Activated naive CD4-positive, alpha-beta T cell treated with anti-CD3 and anti-CD28 coated beads for 36 hours (primary cell): ENCODE results near the gene KIF1C. TPM values are rescaled to one million over a fixed set of nuclear protein-coding genes. Genes with fewer than 3 reads are reported as not detected.
A peak's percentile ranks its signal among the peaks of the same experiment; 100 is the strongest.

Source experiments
- CTCF ChIA-PET: fragments of 350-600 bp; sonication (Branson Sonifier 250); formaldehyde crosslinking; loops from one replicate; lab custom pipeline; 2021; ENCODE audit warnings: antibody characterized with exemption; lab: Charles Lee
- DNase-seq: peaks from one replicate; pipeline ENCODE4 v3.0.0-alpha.2; 2020
- H3K27ac Mint-ChIP-seq: one replicate; pipeline ENCODE4 v1.8.0; 2021; ENCODE audit warnings: mild to moderate bottlenecking, mixed read lengths
- H3K27me3 Mint-ChIP-seq: one replicate; pipeline ENCODE4 v1.8.0; 2021; ENCODE audit warnings: low read depth, mixed read lengths
- H3K36me3 Mint-ChIP-seq: one replicate; pipeline ENCODE4 v1.8.0; 2021; ENCODE audit warnings: low read depth, mixed read lengths
- H3K4me1 Mint-ChIP-seq: one replicate; pipeline ENCODE4 v1.8.0; 2021; ENCODE audit warnings: low read depth, mixed read lengths
- H3K4me3 Mint-ChIP-seq: one replicate; pipeline ENCODE4 v1.8.0; 2021; ENCODE audit warnings: mild to moderate bottlenecking, moderate library complexity, mixed read lengths
- H3K9me3 Mint-ChIP-seq: one replicate; pipeline ENCODE4 v1.8.0; 2021; ENCODE audit warnings: mixed read lengths
- intact Hi-C: fragments of 100-400 bp; cut with micrococcal nuclease; formaldehyde crosslinking; loops from one replicate; pipeline ENCODE4 v1.15.1; 2023
- total RNA-seq, 2 experiments: library from RNA; stranded (reverse); gene quantifications; one replicate each; pipeline ENCODE4 v1.2.3, GENCODE V29; 2021

Gene KIF1C
- 10 to 100 TPM; 30.5 to 31.1 TPM for total RNA-seq

GRCh38 chr17:4997302-4998026 is at the start of gene KIF1C, which contains the start of gene INCA1:
TSS of gene KIF1C (plus strand) at chr17:4997950. CDS start at chr17:5000247, 2,297 bp downstream.
TSS of gene INCA1 (minus strand) at chr17:4997522. CDS start at chr17:4994437, 3,085 bp downstream.
- intact Hi-C loops = loop anchor here (1.0 to 5.0 kb wide), 5 partner anchors 30 to 115 kb away; partner anchors contain the start of genes PFN1, RNF167, SLC25A11 and SPAG7
- Mint-ChIP-seq H3K9me3 (no peaks in the 10 kb centered on the region), H3K27ac (peak within 1 kb of the TSS; percentile 53), H3K4me1 (peaks cover 18% of the 10 kb centered on the region), H3K36me3 (peaks cover 7% of the 10 kb centered on the region), H3K4me3 (peak within 1 kb of the TSS; percentile 83), H3K27me3 (no peaks in the 10 kb centered on the region)
- DNase-seq = peak; percentile 93
- CTCF ChIA-PET = interaction anchor here (1.2 to 1.9 kb wide), 2 partner anchors 11 to 88 kb away, joined by 5 to 6 read pairs; partner anchors contain the start of gene CAMTA2

DNA sequence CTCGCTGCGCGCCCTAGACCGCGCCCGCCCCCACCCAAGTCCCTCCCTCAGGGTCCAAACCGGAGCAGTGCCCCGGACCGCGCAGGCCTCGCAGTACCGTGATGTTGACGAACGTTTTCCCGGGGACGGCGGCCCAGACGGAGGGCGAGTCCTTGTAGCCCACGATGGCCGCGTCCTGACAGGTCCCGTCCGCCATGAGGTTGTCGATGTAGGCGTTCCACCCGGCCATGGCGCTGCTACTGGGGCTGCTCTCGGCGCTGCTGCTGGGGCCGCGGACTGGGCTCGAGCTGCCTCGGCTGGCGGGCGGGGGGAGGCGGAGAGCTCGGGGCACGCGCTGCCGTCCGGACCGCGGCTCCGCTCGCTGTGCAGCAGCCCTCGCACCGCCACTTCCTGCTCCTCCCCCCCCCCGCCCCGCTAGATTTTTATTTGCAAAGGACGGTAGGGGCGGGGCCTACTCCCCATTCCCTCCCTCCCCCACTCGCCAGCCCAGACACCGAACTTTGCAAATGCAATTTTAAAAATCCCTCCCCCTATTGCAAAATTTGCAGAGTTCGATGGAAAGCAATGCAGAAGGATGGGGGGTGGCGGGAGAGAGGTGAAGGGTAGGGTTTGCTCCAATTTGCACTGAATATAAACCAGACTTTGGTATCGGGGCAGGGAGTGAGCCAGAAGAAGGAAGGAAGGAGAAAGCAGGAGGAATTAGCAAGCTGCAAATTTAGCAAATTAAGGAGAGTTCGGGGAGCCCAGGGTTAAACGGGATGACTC is 49.4 kb upstream of the KIF1C start, which contains the start of gene PFN1:
Gene PFN1 (minus strand): TSS at position 365 of the 765 bp plus-strand sequence. CDS start 136 bp downstream, at position 229.
- peaks cover 37% of the 10 kb centered on the region for H3K36me3 Mint-ChIP-seq
- H3K4me3 Mint-ChIP-seq = peak within 1 kb of the TSS; percentile 97
- no peaks in the 10 kb centered on the region for H3K9me3 Mint-ChIP-seq
- peaks cover 41% of the 10 kb centered on the region for H3K4me1 Mint-ChIP-seq
- no peaks in the 10 kb centered on the region for H3K27me3 Mint-ChIP-seq
- H3K27ac Mint-ChIP-seq = peak within 1 kb of the TSS; percentile 99
- intact Hi-C loops = loop anchor here (1.0 to 10.0 kb wide), 9 partner anchors 8 to 984 kb away; partner anchors contain the start of genes ARRB2, ATP2A3, CYB5D2 and INCA1
- DNase-seq = peak; percentile 94
- CTCF ChIA-PET = no interaction called here

DNA sequence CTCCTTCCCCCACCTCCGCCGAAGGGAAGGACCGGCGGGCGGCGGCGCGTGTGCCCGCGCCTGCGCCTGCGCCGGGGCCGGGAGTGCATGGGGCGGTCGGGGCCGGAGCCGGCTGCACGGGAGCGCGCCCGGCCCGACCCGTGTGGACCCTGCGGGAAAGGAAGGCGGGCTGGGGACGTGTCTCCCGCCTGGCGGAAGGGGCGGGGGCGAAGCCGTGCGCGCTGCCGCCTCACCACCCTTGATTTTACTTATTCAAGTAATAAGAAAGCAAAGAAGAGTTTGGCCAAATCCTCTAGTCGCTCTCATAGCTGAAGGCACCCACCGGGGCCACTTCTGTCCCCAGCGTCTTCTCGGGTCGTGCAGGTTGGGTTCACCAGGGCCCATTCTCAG is 48.8 kb upstream of the KIF1C start:
- CTCF ChIA-PET = no interaction called here
- DNase-seq = peak; percentile 78
- H3K27ac Mint-ChIP-seq = peak overlapping the region; percentile 99
- H3K4me3 Mint-ChIP-seq = peak overlapping the region; percentile 97
- H3K4me1 Mint-ChIP-seq = peaks cover 35% of the 10 kb centered on the region
- peaks cover 36% of the 10 kb centered on the region for H3K36me3 Mint-ChIP-seq
- H3K27me3 Mint-ChIP-seq = no peaks in the 10 kb centered on the region
- H3K9me3 Mint-ChIP-seq = no peaks in the 10 kb centered on the region
- intact Hi-C loops = loop anchor here (1.0 to 10.0 kb wide), 10 partner anchors 9 to 984 kb away; partner anchors contain the start of genes ARRB2, ATP2A3, CYB5D2 and INCA1

DNA sequence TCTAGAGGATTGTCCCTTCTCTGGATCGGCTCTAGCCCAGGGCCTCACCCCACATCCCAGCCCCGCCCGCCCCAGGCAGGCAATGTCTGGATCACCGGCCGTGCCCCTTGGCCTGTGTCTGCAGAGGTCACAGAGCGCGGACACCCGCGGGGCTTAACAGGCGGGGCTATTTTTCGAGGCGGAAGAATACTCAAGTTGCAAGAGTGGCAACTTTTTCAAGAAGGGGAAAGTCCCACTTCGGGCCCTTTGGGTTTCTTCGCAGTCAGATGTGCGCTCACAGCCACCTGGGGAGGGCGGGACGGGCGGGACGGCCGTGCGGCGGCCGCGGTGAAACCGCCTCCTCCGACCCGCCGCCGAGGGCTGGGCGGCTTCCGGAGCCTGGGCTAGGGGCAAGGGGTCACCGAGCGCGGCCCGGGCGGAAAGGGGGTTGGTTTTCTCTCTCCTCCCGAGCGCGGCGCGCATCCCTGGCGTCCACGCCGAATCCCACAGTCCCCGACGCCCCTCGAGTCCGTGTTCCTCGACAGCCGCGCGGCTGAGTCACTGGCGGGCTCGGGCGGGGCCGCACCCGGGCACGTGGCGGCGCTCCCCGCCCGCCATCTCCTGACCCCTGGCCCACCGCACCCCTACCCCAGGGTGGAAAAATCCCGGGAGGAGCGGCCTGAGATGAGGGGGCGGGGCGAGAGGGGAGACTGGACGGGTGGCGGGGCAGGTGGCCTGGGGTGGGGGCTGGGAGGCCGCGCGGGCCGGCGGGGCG is 48.3 kb upstream of the KIF1C start:
- no peaks in the 10 kb centered on the region for H3K9me3 Mint-ChIP-seq
- H3K4me1 Mint-ChIP-seq = peaks cover 29% of the 10 kb centered on the region
- intact Hi-C loops = loop anchor here (1.0 to 10.0 kb wide), 7 partner anchors 40 to 985 kb away; partner anchors contain the start of genes ARRB2, ATP2A3, CYB5D2 and INCA1
- CTCF ChIA-PET = no interaction called here
- H3K36me3 Mint-ChIP-seq = peaks cover 33% of the 10 kb centered on the region
- peak overlapping the region; percentile 97 for H3K4me3 Mint-ChIP-seq
- peak; percentile 86 for DNase-seq
- no peaks in the 10 kb centered on the region for H3K27me3 Mint-ChIP-seq
- peak overlapping the region; percentile 99 for H3K27ac Mint-ChIP-seq

DNA sequence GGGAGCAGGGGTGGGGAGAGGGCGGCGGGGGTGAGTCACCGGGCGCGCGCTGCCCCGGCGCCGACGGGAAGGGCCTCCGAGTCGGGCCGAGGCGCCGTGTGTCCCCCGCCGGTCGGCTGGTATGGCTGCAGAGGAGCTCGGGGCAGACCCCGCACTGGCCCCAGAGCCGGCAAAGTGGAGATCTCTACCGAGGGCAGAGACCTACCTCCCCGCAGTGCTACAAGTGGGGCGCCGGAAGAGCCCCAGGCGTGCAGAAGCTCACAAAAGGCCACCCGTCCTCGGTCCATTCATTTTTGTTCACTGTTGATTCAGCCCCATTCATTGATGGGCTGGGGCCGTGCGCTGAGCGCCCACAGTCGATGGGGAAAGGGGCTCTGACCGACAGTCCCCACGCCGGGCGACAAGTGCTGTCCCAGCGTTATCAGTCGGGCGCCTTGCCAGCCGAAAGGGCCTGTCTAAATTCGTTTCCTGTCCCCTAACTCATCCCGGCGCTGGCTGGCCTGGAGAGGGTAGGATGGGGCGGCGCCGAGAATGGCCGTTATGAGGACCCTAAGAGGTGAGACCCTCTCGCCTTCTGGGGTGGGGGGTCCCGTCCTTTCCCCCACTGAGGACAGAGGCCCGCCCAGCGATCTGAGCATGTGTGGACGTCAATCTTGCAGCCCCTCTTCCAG is 47.5 kb upstream of the KIF1C start:
- peak; percentile 44 for DNase-seq
- Mint-ChIP-seq H3K9me3 (no peaks in the 10 kb centered on the region), H3K4me1 (peaks cover 22% of the 10 kb centered on the region), H3K36me3 (peaks cover 25% of the 10 kb centered on the region), H3K4me3 (peak overlapping the region; percentile 81), H3K27me3 (no peaks in the 10 kb centered on the region), H3K27ac (peak overlapping the region; percentile 93)
- CTCF ChIA-PET = no interaction called here
- intact Hi-C loops = no loop called here

- no peaks in the 10 kb centered on the region for H3K9me3 Mint-ChIP-seq
- H3K36me3 Mint-ChIP-seq = peaks cover 20% of the 10 kb centered on the region
- no peak for DNase-seq
- peak within 1 kb of the TSS; percentile 93 for H3K27ac Mint-ChIP-seq
- peak within 1 kb of the TSS; percentile 81 for H3K4me3 Mint-ChIP-seq
- H3K4me1 Mint-ChIP-seq = peaks cover 17% of the 10 kb centered on the region
- no peaks in the 10 kb centered on the region for H3K27me3 Mint-ChIP-seq
- CTCF ChIA-PET = interaction anchor here (1.2 kb wide), 1 partner anchor 11 kb away, joined by 4 read pairs; no protein-coding TSS in a partner anchor
- intact Hi-C loops = no loop called here
Observed at GRCh38 chr17:4950746-4951204, 47.0 kb upstream of the KIF1C start, which contains the start of gene ENO3. TSS of gene ENO3 (plus strand) at chr17:4951119. CDS start at chr17:4951830, 711 bp downstream.

- intact Hi-C loops = no loop called here
- peak overlapping the region; percentile 81 for H3K4me3 Mint-ChIP-seq
- no peak for DNase-seq
- H3K9me3 Mint-ChIP-seq = no peaks in the 10 kb centered on the region
- H3K4me1 Mint-ChIP-seq = peaks cover 17% of the 10 kb centered on the region
- no peaks in the 10 kb centered on the region for H3K27me3 Mint-ChIP-seq
- peaks cover 16% of the 10 kb centered on the region for H3K36me3 Mint-ChIP-seq
- CTCF ChIA-PET = interaction anchor here (1.1 to 1.4 kb wide), 4 partner anchors 11 to 46 kb away, joined by 3 to 4 read pairs (median 4); partner anchors contain the start of genes RNF167, SLC25A11 and SPAG7
- no peak overlapping the region for H3K27ac Mint-ChIP-seq
Observed at GRCh38 chr17:4951486-4951885, 46.3 kb upstream of the KIF1C start.

- DNase-seq = no peak
- H3K36me3 Mint-ChIP-seq = peaks cover 7% of the 10 kb centered on the region
- no peaks in the 10 kb centered on the region for H3K9me3 Mint-ChIP-seq
- intact Hi-C loops = no loop called here
- H3K4me3 Mint-ChIP-seq = no peak overlapping the region
- CTCF ChIA-PET = interaction anchor here (1.1 to 1.2 kb wide), 2 partner anchors 11 to 14 kb away, joined by 3 to 4 read pairs; partner anchors contain the start of gene SPAG7
- peaks cover 20% of the 10 kb centered on the region for H3K4me1 Mint-ChIP-seq
- H3K27me3 Mint-ChIP-seq = no peaks in the 10 kb centered on the region
- no peak overlapping the region for H3K27ac Mint-ChIP-seq
Observed at GRCh38 chr17:4953451-4953961, 44.2 kb upstream of the KIF1C start.

DNA sequence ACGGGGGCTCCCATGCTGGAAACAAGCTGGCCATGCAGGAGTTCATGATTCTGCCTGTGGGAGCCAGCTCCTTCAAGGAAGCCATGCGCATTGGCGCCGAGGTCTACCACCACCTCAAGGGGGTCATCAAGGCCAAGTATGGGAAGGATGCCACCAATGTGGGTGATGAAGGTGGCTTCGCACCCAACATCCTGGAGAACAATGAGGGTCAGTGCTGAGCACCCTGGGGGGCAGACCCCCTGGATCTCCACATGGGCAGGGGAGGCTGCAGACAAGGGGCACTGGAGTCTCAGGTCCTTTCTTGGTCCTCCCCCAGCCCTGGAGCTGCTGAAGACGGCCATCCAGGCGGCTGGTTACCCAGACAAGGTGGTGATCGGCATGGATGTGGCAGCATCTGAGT is 42.7 kb upstream of the KIF1C start:
- H3K27ac Mint-ChIP-seq = no peak overlapping the region
- peaks cover 18% of the 10 kb centered on the region for H3K4me1 Mint-ChIP-seq
- H3K4me3 Mint-ChIP-seq = no peak overlapping the region
- H3K27me3 Mint-ChIP-seq = no peaks in the 10 kb centered on the region
- no peak for DNase-seq
- intact Hi-C loops = no loop called here
- CTCF ChIA-PET = interaction anchor here (0.6 to 1.0 kb wide), 2 partner anchors 11 to 76 kb away, joined by 3 read pairs; no protein-coding TSS in a partner anchor
- peaks cover 5% of the 10 kb centered on the region for H3K36me3 Mint-ChIP-seq
- no peaks in the 10 kb centered on the region for H3K9me3 Mint-ChIP-seq

- Mint-ChIP-seq H3K27me3 (no peaks in the 10 kb centered on the region), H3K36me3 (peaks cover 5% of the 10 kb centered on the region), H3K9me3 (no peaks in the 10 kb centered on the region), H3K4me3 (no peak overlapping the region), H3K27ac (no peak overlapping the region), H3K4me1 (peaks cover 7% of the 10 kb centered on the region)
- intact Hi-C loops = no loop called here
- DNase-seq = peak; percentile 70
- CTCF ChIA-PET = interaction anchor here (0.7 to 2.7 kb wide), 4 partner anchors 10 to 14 kb away, joined by 3 to 18 read pairs (median 3); partner anchors contain the start of gene SPAG7
Observed at GRCh38 chr17:4956493-4957061, 41.2 kb upstream of the KIF1C start.
